CD14-positive monocyte (primary cell): ENCODE data around the gene UBXN6. TPM values are rescaled to one million over a fixed set of nuclear protein-coding genes. Genes with fewer than 3 reads are reported as not detected.
A peak's percentile ranks its signal among the peaks of the same experiment; 100 is the strongest.

Experiments
- DNase-seq, 3 donors: peaks; one replicate each; pipeline ENCODE4 v3.0.0-alpha.2; 2011 to 2022
- H2AFZ ChIP-seq: 2 replicates; pipeline ENCODE4 v1.6.0; 2012; ENCODE audit warnings: mild to moderate bottlenecking, low read depth, low read length, inconsistent platforms; ENCODE audit not compliant: insufficient read depth, poor library complexity, severe bottlenecking
- H3K27ac ChIP-seq, 2 donors: 1 replicate in 1 of 2; 2 replicates in 1 of 2; pipeline ENCODE4 v1.5.1; 2012 to 2013; ENCODE audit warnings: low read length in 2 of 2, control low read depth in 1 of 2, inconsistent platforms in 1 of 2, low read depth in 1 of 2, mild to moderate bottlenecking in 1 of 2
- H3K27me3 ChIP-seq, 2 donors: one replicate each; pipeline versions ENCODE4 v1.6.0 to v1.6.1; 2011 to 2013; ENCODE audit warnings: low read length in 2 of 2; ENCODE audit not compliant: control insufficient read depth in 2 of 2, insufficient read depth in 2 of 2
- H3K36me3 ChIP-seq, 2 donors: replicated peaks in 1 of 2; 1 replicate in 1 of 2; 2 replicates in 1 of 2; pipeline versions ENCODE4 v1.5.1 to v1.6.1; 2012 to 2013; ENCODE audit warnings: low read length in 2 of 2, control low read depth in 1 of 2, inconsistent platforms in 1 of 2, mild to moderate bottlenecking in 1 of 2; ENCODE audit not compliant: insufficient read depth in 2 of 2, control insufficient read depth in 1 of 2
- H3K4me1 ChIP-seq, 2 donors: 1 replicate in 1 of 2; 2 replicates in 1 of 2; pipeline versions ENCODE4 v1.5.1 to v1.6.1; 2012 to 2013; ENCODE audit warnings: low read length in 2 of 2, control low read depth in 1 of 2, inconsistent platforms in 1 of 2, mild to moderate bottlenecking in 1 of 2, moderate library complexity in 1 of 2; ENCODE audit not compliant: insufficient read depth in 2 of 2, control insufficient read depth in 1 of 2
- H3K4me2 ChIP-seq: replicated peaks from 2 replicates; pipeline ENCODE3; 2012; ENCODE audit warnings: low read length, moderate library complexity, mild to moderate bottlenecking; ENCODE audit not compliant: poor library complexity, severe bottlenecking; ENCODE audit errors: extremely low read depth
- H3K4me3 ChIP-seq, 3 experiments: fragments of 200-600 bp in 1 of 3; sonication (generic) in 1 of 3; replicated peaks in 1 of 3; 1 replicate in 2 of 3; 2 replicates in 1 of 3; pipeline ENCODE4 v1.5.1; 2011 to 2013; ENCODE audit warnings: low read length in 3 of 3, mild to moderate bottlenecking in 3 of 3, control low read depth in 2 of 3, low read depth in 2 of 3, inconsistent platforms in 1 of 3, moderate library complexity in 1 of 3
- H3K79me2 ChIP-seq: 2 replicates; pipeline ENCODE4 v1.6.0; 2012; ENCODE audit warnings: mild to moderate bottlenecking, control low read depth, inconsistent platforms, low read length, moderate library complexity; ENCODE audit not compliant: insufficient read depth
- H3K9ac ChIP-seq: 2 replicates; pipeline ENCODE4 v1.6.0; 2017; ENCODE audit warnings: low read length, mild to moderate bottlenecking; ENCODE audit not compliant: insufficient read depth, poor library complexity, severe bottlenecking
- H3K9me3 ChIP-seq, 2 donors: replicated peaks in 1 of 2; 1 replicate in 1 of 2; 2 replicates in 1 of 2; pipeline versions ENCODE4 v1.5.1 to v1.6.1; 2012 to 2013; ENCODE audit warnings: low read length in 2 of 2, control low read depth in 1 of 2; ENCODE audit not compliant: control insufficient read depth in 1 of 2, insufficient read depth in 1 of 2
- H4K20me1 ChIP-seq: 2 replicates; pipeline ENCODE4 v1.6.0; 2012; ENCODE audit warnings: mild to moderate bottlenecking, low read length, control low read depth, moderate library complexity; ENCODE audit not compliant: insufficient read depth
- H3K27ac Mint-ChIP-seq, 7 donors: one replicate each; pipeline ENCODE4 v1.8.0; 2020; ENCODE audit warnings: mild to moderate bottlenecking in 7 of 7, mixed read lengths in 7 of 7, moderate library complexity in 6 of 7, inconsistent platforms in 2 of 7
- H3K27me3 Mint-ChIP-seq, 3 donors: one replicate each; pipeline ENCODE4 v1.8.0; 2021 to 2022; ENCODE audit warnings: low read depth in 3 of 3, mild to moderate bottlenecking in 3 of 3, mixed read lengths in 3 of 3, moderate library complexity in 3 of 3, inconsistent platforms in 1 of 3
- H3K36me3 Mint-ChIP-seq, 2 donors: one replicate each; pipeline ENCODE4 v1.8.0; 2020; ENCODE audit warnings: mixed read lengths in 2 of 2, inconsistent platforms in 1 of 2, mild to moderate bottlenecking in 1 of 2
- H3K4me1 Mint-ChIP-seq: one replicate; pipeline ENCODE4 v1.8.0; 2020; ENCODE audit warnings: mild to moderate bottlenecking, mixed read lengths
- H3K4me3 Mint-ChIP-seq, 2 donors: one replicate each; pipeline ENCODE4 v1.8.0; 2020; ENCODE audit warnings: mild to moderate bottlenecking in 2 of 2, mixed read lengths in 2 of 2, moderate library complexity in 1 of 2
- H3K9me3 Mint-ChIP-seq, 7 donors: one replicate each; pipeline ENCODE4 v1.8.0; 2020 to 2022; ENCODE audit warnings: mixed read lengths in 7 of 7, mild to moderate bottlenecking in 6 of 7, moderate library complexity in 6 of 7, inconsistent platforms in 2 of 7
- WGBS: methylation state at CpG from one replicate; pipeline ENCODE4 v1.1.5; 2013; ENCODE audit warnings: missing lambda C conversion rate; ENCODE audit not compliant: insufficient coverage; 5-methylcytosine and 5-hydroxymethylcytosine counted together
- intact Hi-C, 2 donors: fragments of 100-400 bp; cut with micrococcal nuclease; formaldehyde crosslinking; loops; one replicate each; pipeline versions ENCODE4 v1.15.0 to v1.15.1; 2023
- polyA plus RNA-seq, 3 donors: library from polyadenylated mRNA; depleted of rRNA in 1 of 3; unstranded in 2 of 3; stranded (reverse) in 1 of 3; fragments of 300-500 nt in 2 of 3; fragments of >200 nt in 1 of 3; fragmentation: Illumina TruSeq in 2 of 3; gene quantifications; 1 replicate in 2 of 3; 2 replicates in 1 of 3; pipeline ENCODE4 v1.2.3, GENCODE V29; 2012 to 2021
- small RNA-seq: library from RNA; depleted of rRNA; stranded (forward); fragments of <200 nt; gene quantifications from one replicate; pipeline ENCODE3, GENCODE V24; 2012; ENCODE audit warnings: low read depth; ENCODE audit not compliant: insufficient read length
- TF ChIP-seq, protein P1 (sequence below): fragments of 200-600 bp; IDR thresholded peaks from one replicate; pipeline ENCODE4 v1.8.0; 2022; ENCODE audit warnings: antibody characterized with exemption, mild to moderate bottlenecking

The UBXN6 gene
- polyA plus RNA-seq, 3 donors: 3.8 to 64.5 (median 5.4) TPM

DNA sequence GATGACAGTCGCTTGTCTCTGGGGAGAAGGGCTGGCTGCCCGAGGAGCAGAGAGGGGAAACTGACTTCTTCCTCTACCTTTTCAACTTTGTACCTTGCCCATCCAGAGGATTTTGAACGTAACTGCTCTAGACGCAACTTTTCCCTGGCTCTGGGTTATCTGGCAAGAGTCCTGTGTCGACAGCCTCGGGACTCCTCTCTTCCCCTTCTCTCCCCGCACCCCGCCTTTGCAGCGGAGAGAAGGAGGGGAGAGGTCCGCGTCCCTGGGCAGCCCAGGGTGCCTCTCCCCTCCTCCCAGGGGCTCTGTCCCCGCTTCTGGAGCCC is 57.8 kb downstream of the UBXN6 start:
- Histone ChIP-seq H3K9ac (peak overlapping the region; percentile 99), H4K20me1 (peaks cover 50% of the 10 kb centered on the region), H3K4me1 (peaks cover 37 to 50% of the 10 kb centered on the region in 2 donors), H3K4me3 (peak overlapping the region; percentile 85 to 98 (median 87)), H3K36me3 (peaks cover 8 to 31% of the 10 kb centered on the region in 2 donors), H2AFZ (peak overlapping the region; percentile 65), H3K79me2 (peaks cover 78% of the 10 kb centered on the region), H3K9me3 (no peaks in the 10 kb centered on the region), H3K27me3 (no peaks in the 10 kb centered on the region), H3K4me2 (peak overlapping the region; percentile 98), H3K27ac (peak overlapping the region; percentile 92 to 96)
- H3K27me3 Mint-ChIP-seq: peaks cover 0 to 3% (median 0%) of the 10 kb centered on the region in 3 donors
- peak overlapping the region; percentile 87 to 93 for H3K4me3 Mint-ChIP-seq
- WGBS: 0% methylated on average over 3 of the region's 12 CpGs
- peak; percentile 44 to 55 (median 50) for DNase-seq
- TF ChIP-seq, protein P1, sequence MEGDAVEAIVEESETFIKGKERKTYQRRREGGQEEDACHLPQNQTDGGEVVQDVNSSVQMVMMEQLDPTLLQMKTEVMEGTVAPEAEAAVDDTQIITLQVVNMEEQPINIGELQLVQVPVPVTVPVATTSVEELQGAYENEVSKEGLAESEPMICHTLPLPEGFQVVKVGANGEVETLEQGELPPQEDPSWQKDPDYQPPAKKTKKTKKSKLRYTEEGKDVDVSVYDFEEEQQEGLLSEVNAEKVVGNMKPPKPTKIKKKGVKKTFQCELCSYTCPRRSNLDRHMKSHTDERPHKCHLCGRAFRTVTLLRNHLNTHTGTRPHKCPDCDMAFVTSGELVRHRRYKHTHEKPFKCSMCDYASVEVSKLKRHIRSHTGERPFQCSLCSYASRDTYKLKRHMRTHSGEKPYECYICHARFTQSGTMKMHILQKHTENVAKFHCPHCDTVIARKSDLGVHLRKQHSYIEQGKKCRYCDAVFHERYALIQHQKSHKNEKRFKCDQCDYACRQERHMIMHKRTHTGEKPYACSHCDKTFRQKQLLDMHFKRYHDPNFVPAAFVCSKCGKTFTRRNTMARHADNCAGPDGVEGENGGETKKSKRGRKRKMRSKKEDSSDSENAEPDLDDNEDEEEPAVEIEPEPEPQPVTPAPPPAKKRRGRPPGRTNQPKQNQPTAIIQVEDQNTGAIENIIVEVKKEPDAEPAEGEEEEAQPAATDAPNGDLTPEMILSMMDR: no peak
- H3K36me3 Mint-ChIP-seq: peaks cover 16 to 31% of the 10 kb centered on the region in 2 donors
- H3K4me1 Mint-ChIP-seq: peaks cover 49% of the 10 kb centered on the region
- H3K9me3 Mint-ChIP-seq: no peaks in the 10 kb centered on the region
- peak overlapping the region; percentile 94 to 96 (median 95) for H3K27ac Mint-ChIP-seq
- intact Hi-C loops: loop anchor here in 1 of 2 donors (5.0 kb wide), 1 partner anchor 58 kb away; the partner anchor contains the start of gene UBXN6

GRCh38 chr19:4396949-4397783 is 60.4 kb downstream of the UBXN6 start:
- Histone ChIP-seq H4K20me1 (peaks cover 76% of the 10 kb centered on the region), H3K4me2 (no peak overlapping the region), H3K4me1 (peaks cover 31 to 40% of the 10 kb centered on the region in 2 donors), H3K79me2 (peaks cover 81% of the 10 kb centered on the region), H3K27ac (no peak overlapping the region), H3K9me3 (no peaks in the 10 kb centered on the region), H3K36me3 (peaks cover 10 to 40% of the 10 kb centered on the region in 2 donors), H3K27me3 (no peaks in the 10 kb centered on the region), H3K9ac (no peak overlapping the region), H3K4me3 (no peak overlapping the region), H2AFZ (no peak overlapping the region)
- Mint-ChIP-seq H3K4me3 (no peak overlapping the region), H3K36me3 (peaks cover 25 to 45% of the 10 kb centered on the region in 2 donors), H3K27ac (peak overlapping the region in 4 of 7 donors; percentile 35 to 74 (median 46)), H3K27me3 (peaks cover 0 to 3% (median 0%) of the 10 kb centered on the region in 3 donors), H3K9me3 (no peaks in the 10 kb centered on the region), H3K4me1 (peaks cover 48% of the 10 kb centered on the region)
- no peak for DNase-seq
- WGBS: 99% methylated on average over 10 of the region's 15 CpGs
- intact Hi-C loops: no loop called here
- TF ChIP-seq, protein P1: no peak

Small RNAs within 50 kb of the gene (small RNA-seq; reads per million reads assigned to genes)
- not detected for gene MIR4746

Other genes with a start within 250 kb of the UBXN6 start
- under 1 TPM in 2 of 3 donors, not detected in 1; 0.14 to 0.40 TPM for gene EBI3, start 228.3 kb downstream of the UBXN6 start, polyA plus RNA-seq
- gene YJU2, start 210.7 kb downstream of the UBXN6 start, polyA plus RNA-seq: 10 to 100 TPM in 2 of 3 donors, 1 to 10 TPM in 1; 8.6 to 19.3 (median 13.4) TPM
- not detected for gene SHD, start 178.5 kb downstream of the UBXN6 start, polyA plus RNA-seq
- under 1 TPM in 1 of 3 donors, not detected in 2; 0.26 TPM for gene TMIGD2, start 155.4 kb downstream of the UBXN6 start, polyA plus RNA-seq
- gene FSD1, start 153.2 kb downstream of the UBXN6 start, polyA plus RNA-seq: under 1 TPM in 1 of 3 donors, not detected in 2; 0.39 TPM
- gene STAP2, start 119.0 kb downstream of the UBXN6 start, polyA plus RNA-seq: under 1 TPM in 2 of 3 donors, not detected in 1; 0.11 to 0.17 TPM
- 10 to 100 TPM in 1 of 3 donors, 1 to 10 TPM in 2; 6.5 to 15.9 (median 7.0) TPM for gene MPND, start 114.2 kb downstream of the UBXN6 start, polyA plus RNA-seq
- 10 to 100 TPM; 14.0 to 33.9 (median 15.0) TPM for gene SH3GL1, start 57.2 kb downstream of the UBXN6 start, polyA plus RNA-seq
- 10 to 100 TPM in 1 of 3 donors, 1 to 10 TPM in 2; 4.4 to 26.4 (median 5.4) TPM for gene CHAF1A, start 55.2 kb downstream of the UBXN6 start, polyA plus RNA-seq
- 10 to 100 TPM in 2 of 3 donors, 1 to 10 TPM in 1; 7.0 to 13.2 (median 10.5) TPM for gene HDGFL2, start 14.5 kb upstream of the UBXN6 start, polyA plus RNA-seq
- gene PLIN4, start 60.7 kb upstream of the UBXN6 start, polyA plus RNA-seq: under 1 TPM in 2 of 3 donors, not detected in 1; 0.05 to 0.19 TPM
- 1 to 10 TPM in 1 of 3 donors, under 1 TPM in 2; 0.28 to 3.0 (median 0.58) TPM for gene PLIN5, start 77.4 kb upstream of the UBXN6 start, polyA plus RNA-seq
- 10 to 100 TPM in 1 of 3 donors, 1 to 10 TPM in 2; 5.5 to 50.1 (median 9.6) TPM for gene LRG1, start 82.2 kb upstream of the UBXN6 start, polyA plus RNA-seq
- 1 to 10 TPM in 1 of 3 donors, under 1 TPM in 2; 0.12 to 1.6 (median 0.87) TPM for gene SEMA6B, start 101.9 kb upstream of the UBXN6 start, polyA plus RNA-seq
- gene TNFAIP8L1, start 181.7 kb upstream of the UBXN6 start, polyA plus RNA-seq: 1 to 10 TPM; 1.8 to 3.9 (median 3.7) TPM
- 100 to 1,000 TPM in 2 of 3 donors, 10 to 100 TPM in 1; 64.6 to 165 (median 160) TPM for gene MYDGF, start 212.5 kb upstream of the UBXN6 start, polyA plus RNA-seq